ENCODE data around the gene ZNF281.

- TF ChIP-seq POLR2A (IDR thresholded peaks at IDR 0.05): no peak
- TF ChIP-seq CTCF (IDR thresholded peaks at IDR 0.05): no peak
These were observed 13.4 kb upstream of the ZNF281 start for GRCh38 chr1:200423235-200423634.
